Erythroblast (primary cell): ENCODE data around the gene NLRP6.
"Not testable (repeated sequence)": the region's sequence is repeated elsewhere in the genome, so short reads cannot be mapped to it uniquely, and the experiment has no call there.

Experiments
- GATA1 ChIP-seq: IDR thresholded peaks from 2 replicates; pipeline ENCODE4 v1.6.1; 2011; ENCODE audit warnings: low read depth, mild to moderate bottlenecking, control low read depth, low read length, moderate library complexity
- POLR2A ChIP-seq: IDR thresholded peaks from 2 replicates; pipeline ENCODE4 v1.6.1; 2011; ENCODE audit warnings: mild to moderate bottlenecking, low read length

GRCh38 chr11:324593-325517 lies 46.6 kb downstream of the NLRP6 start:
- not testable (repeated sequence) for TF ChIP-seq POLR2A, GATA1
